Ovary (tissue), 9 donors: Measurements from ENCODE around the gene KRT27. TPM values are rescaled to one million over a fixed set of nuclear protein-coding genes. Genes with fewer than 3 reads are reported as not detected.
A peak's percentile ranks its signal among the peaks of the same experiment; 100 is the strongest.

Experiments used
- DNase-seq, 5 donors: peaks; one replicate each; pipeline ENCODE4 v3.0.0-alpha.2; 2019 to 2020
- H3K27ac ChIP-seq, 2 donors: fragments of 200-600 bp; one replicate each; pipeline versions ENCODE4 v1.5.1 to v1.8.0; 2019 to 2022
- H3K27me3 ChIP-seq: fragments of 200-600 bp; one replicate; pipeline ENCODE4 v1.8.0; 2022
- H3K36me3 ChIP-seq: fragments of 200-600 bp; sonication (generic); one replicate; pipeline ENCODE4 v1.5.1; 2019
- H3K4me1 ChIP-seq: one replicate; pipeline ENCODE4 v1.8.1; 2013; ENCODE audit warnings: mild to moderate bottlenecking, moderate library complexity; ENCODE audit not compliant: insufficient read depth
- H3K4me3 ChIP-seq: fragments of 200-600 bp; sonication (generic); one replicate; pipeline ENCODE4 v1.5.1; 2017
- H3K9me3 ChIP-seq, 2 donors: fragments of 200-600 bp in 1 of 2; sonication (generic) in 1 of 2; one replicate each; pipeline versions ENCODE4 v1.5.1 to v1.8.1; 2013 to 2019; ENCODE audit warnings: mild to moderate bottlenecking in 1 of 2, moderate library complexity in 1 of 2
- CTCF ChIP-seq, 3 donors: fragments of 450-650 bp in 2 of 3; fragments of 200-600 bp in 1 of 3; IDR thresholded peaks; one replicate each; pipeline versions ENCODE4 v1.5.1 to v1.8.0; 2016 to 2022; ENCODE audit warnings: antibody characterized with exemption in 3 of 3, mild to moderate bottlenecking in 1 of 3
- EP300 ChIP-seq: sonication (generic); formaldehyde crosslinking; IDR thresholded peaks from one replicate; pipeline ENCODE4 v1.6.1; 2017; ENCODE audit warnings: antibody characterized with exemption
- POLR2A ChIP-seq: fragments of 450-650 bp; IDR thresholded peaks from one replicate; pipeline ENCODE4 v1.6.1; 2017; ENCODE audit warnings: antibody characterized with exemption, mild to moderate bottlenecking, moderate library complexity
- WGBS, 3 donors: extraction: QIAGEN DNeasy Blood & Tissue Kit in 1 of 3; methylation state at CpG; one replicate each; pipeline versions ENCODE4 v1.1.5 to v1.1.7; 2013 to 2017; 5-methylcytosine and 5-hydroxymethylcytosine counted together
- intact Hi-C, 4 donors: fragments of 100-400 bp; cut with DNase I; formaldehyde crosslinking; loops; one replicate each; pipeline versions ENCODE4 v1.11.0 to v1.15.1; 2022 to 2023
- polyA plus RNA-seq, 2 donors: library from polyadenylated mRNA; stranded (reverse); fragments of 200-250 nt in 1 of 2; fragments of 350-450 nt in 1 of 2; fragmentation: Illumina TruSeq in 1 of 2; extraction: RNeasy Lipid Tissue Mini Kit (QIAGEN cat#74804) in 1 of 2; gene quantifications; one replicate each; pipeline ENCODE4 v1.2.3, GENCODE V29; 2013 to 2014
- total RNA-seq, 7 donors: library from RNA; depleted of rRNA in 2 of 7; stranded (reverse); fragments of >200 nt in 2 of 7; fragmentation: NEBNext Ultra II Directional in 3 of 7; extraction: Animal tissue kit (Norgen Biotek cat#: 25700) in 3 of 7; gene quantifications; one replicate each; pipeline versions ENCODE4 v1.1.0 to v1.2.4, GENCODE V29; 2016 to 2023
- donor health status: DM: no; HTN: no; CAD: no; lungs with moderate emphysema.
- donor health status: DM: no; HTN: no; CAD: no.
- donor health status: Bipolar disorder and iron deficiency.
- donor health status: DM: yes; HTN: yes; CAD: no.
- donor health status: DM: no; HTN: no; CAD: no.
- donor health status: DM: yes; HTN: yes; CAD: no.

Gene KRT27
- total and polyA plus RNA-seq, 9 donors, result not detected

DNA sequence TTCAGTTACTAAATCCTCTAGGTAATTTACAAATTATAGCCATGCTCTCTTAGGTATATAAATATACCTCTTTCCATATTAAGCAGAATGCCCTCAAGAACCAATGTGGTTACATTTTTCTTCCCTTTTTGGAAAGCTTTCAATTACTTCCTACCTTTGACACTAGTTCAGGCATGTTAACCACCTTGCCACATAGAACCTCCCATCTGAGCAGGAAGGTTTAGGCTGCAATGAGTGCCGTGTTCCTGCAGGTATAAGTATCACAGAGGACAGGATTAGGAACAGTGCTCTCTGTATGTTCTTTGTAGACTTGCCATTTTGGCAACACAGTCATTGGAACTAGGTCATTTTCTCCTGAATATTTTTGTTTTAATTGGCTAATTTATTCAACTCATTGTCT, 47.3 kb downstream of the KRT27 start:
- H3K4me1 ChIP-seq, result no peaks in the 10 kb centered on the region
- no peaks in the 10 kb centered on the region for H3K9me3 ChIP-seq
- no peaks in the 10 kb centered on the region for H3K36me3 ChIP-seq
- TF ChIP-seq CTCF (IDR thresholded peaks at IDR 0.05) (no peak), POLR2A (no peak), EP300 (no peak)
- WGBS, 3 donors, result 87 to 92% (median 90%) methylated on average over 1 of the region's 1 CpG
- H3K4me3 ChIP-seq, result no peak overlapping the region
- DNase-seq, result no peak
- H3K27me3 ChIP-seq, result no peaks in the 10 kb centered on the region
- H3K27ac ChIP-seq, result no peak overlapping the region
- intact Hi-C loops, result no loop called here

GRCh38 chr17:40734018-40734417, 48.3 kb downstream of the KRT27 start:
- no peak overlapping the region for H3K27ac ChIP-seq
- intact Hi-C loops, result no loop called here
- no peak for DNase-seq
- WGBS, 3 donors, result 82 to 87% (median 84%) methylated on average over 6 of the region's 6 CpGs
- H3K4me1 ChIP-seq, result no peaks in the 10 kb centered on the region
- no peaks in the 10 kb centered on the region for H3K36me3 ChIP-seq
- no peaks in the 10 kb centered on the region for H3K9me3 ChIP-seq
- H3K27me3 ChIP-seq, result no peaks in the 10 kb centered on the region
- no peak for TF ChIP-seq POLR2A
- no peak for TF ChIP-seq CTCF (IDR thresholded peaks at IDR 0.05)
- TF ChIP-seq EP300, result no peak
- H3K4me3 ChIP-seq, result no peak overlapping the region

DNA sequence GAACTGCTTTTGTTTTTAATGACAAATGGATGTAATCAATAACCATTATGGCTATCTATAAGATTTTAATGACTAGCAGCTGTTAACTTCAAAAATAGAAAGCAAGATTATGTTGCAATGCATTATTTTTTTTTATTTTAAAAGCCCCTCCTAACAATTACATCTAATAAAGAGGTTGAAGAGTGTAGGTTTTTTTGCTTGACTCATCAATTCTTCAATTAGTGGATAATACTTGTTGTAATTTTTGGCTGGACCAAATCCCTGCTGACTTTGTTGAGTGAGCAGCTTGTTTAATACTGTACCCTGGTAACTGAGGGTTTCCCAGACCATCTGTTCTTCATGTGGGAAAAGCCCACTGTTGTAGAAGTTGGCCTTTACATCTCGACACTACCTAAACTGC, 51.4 kb downstream of the KRT27 start:
- Histone ChIP-seq H3K4me3 (no peak overlapping the region), H3K27ac (no peak overlapping the region), H3K4me1 (no peaks in the 10 kb centered on the region), H3K27me3 (no peaks in the 10 kb centered on the region), H3K9me3 (no peaks in the 10 kb centered on the region), H3K36me3 (no peaks in the 10 kb centered on the region)
- intact Hi-C loops, result no loop called here
- 77 to 84% (median 77%) methylated on average over 1 of the region's 1 CpG for WGBS, 3 donors
- DNase-seq, result no peak
- no peak for TF ChIP-seq EP300

GRCh38 chr17:40727447-40728231, 54.7 kb downstream of the KRT27 start:
- Histone ChIP-seq H3K4me3 (no peak overlapping the region), H3K9me3 (no peaks in the 10 kb centered on the region), H3K27ac (no peak overlapping the region), H3K36me3 (no peaks in the 10 kb centered on the region), H3K4me1 (no peaks in the 10 kb centered on the region), H3K27me3 (no peaks in the 10 kb centered on the region)
- intact Hi-C loops, result no loop called here
- DNase-seq, result peak in 1 of 5 donors; percentile 23
- no peak for TF ChIP-seq EP300
- 12 to 31% (median 13%) methylated on average over 8 of the region's 8 CpGs for WGBS, 3 donors

- no peak for DNase-seq
- Histone ChIP-seq H3K27me3 (no peaks in the 10 kb centered on the region), H3K4me3 (no peak overlapping the region), H3K36me3 (no peaks in the 10 kb centered on the region), H3K27ac (no peak overlapping the region), H3K9me3 (no peaks in the 10 kb centered on the region), H3K4me1 (no peaks in the 10 kb centered on the region)
- intact Hi-C loops, result no loop called here
- no peak for TF ChIP-seq EP300
- TF ChIP-seq CTCF (IDR thresholded peaks at IDR 0.05), result no peak
- no peak for TF ChIP-seq POLR2A
- 75 to 84% (median 75%) methylated on average over 2 of the region's 2 CpGs for WGBS, 3 donors
These were observed 55.4 kb downstream of the KRT27 start for GRCh38 chr17:40726919-40727318.

Other genes starting within 250 kb of the KRT27 start
- gene CCR7, start 217.1 kb downstream of the KRT27 start, total RNA-seq, result 1 to 10 TPM in 2 of 7 donors, under 1 TPM in 3, not detected in 2; 0.23 to 2.5 (median 0.37) TPM
- under 1 TPM; 0.18 to 0.60 TPM for gene CCR7, start 217.1 kb downstream of the KRT27 start, polyA plus RNA-seq
- 100 to 1,000 TPM in 5 of 7 donors, 10 to 100 TPM in 2; 80.2 to 129 (median 112) TPM for gene SMARCE1, start 134.7 kb downstream of the KRT27 start, total RNA-seq
- gene SMARCE1, start 134.7 kb downstream of the KRT27 start, polyA plus RNA-seq, result 100 to 1,000 TPM; 109 to 158 TPM
- gene KRT222, start 117.4 kb downstream of the KRT27 start, total RNA-seq, result under 1 TPM in 4 of 7 donors, not detected in 3; 0.20 to 0.57 (median 0.39) TPM
- gene KRT222, start 117.4 kb downstream of the KRT27 start, polyA plus RNA-seq, result 1 to 10 TPM in 1 of 2 donors, under 1 TPM in 1; 0.10 to 1.6 TPM
- gene KRT24, start 78.8 kb downstream of the KRT27 start, total RNA-seq, result not detected
- not detected for gene KRT24, start 78.8 kb downstream of the KRT27 start, polyA plus RNA-seq
- gene KRT25, start 27.2 kb downstream of the KRT27 start, total RNA-seq, result not detected
- gene KRT25, start 27.2 kb downstream of the KRT27 start, polyA plus RNA-seq, result not detected
- gene KRT26, start 10.3 kb downstream of the KRT27 start, total RNA-seq, result not detected
- not detected for gene KRT26, start 10.3 kb downstream of the KRT27 start, polyA plus RNA-seq
- not detected for gene KRT28, start 17.4 kb upstream of the KRT27 start, total RNA-seq
- not detected for gene KRT28, start 17.4 kb upstream of the KRT27 start, polyA plus RNA-seq
- gene KRT10, start 40.1 kb upstream of the KRT27 start, total RNA-seq, result 10 to 100 TPM; 10.4 to 57.3 (median 39.4) TPM
- 10 to 100 TPM; 16.2 to 35.2 TPM for gene KRT10, start 40.1 kb upstream of the KRT27 start, polyA plus RNA-seq
- gene KRT12, start 84.7 kb upstream of the KRT27 start, total RNA-seq, result not detected
- not detected for gene KRT12, start 84.7 kb upstream of the KRT27 start, polyA plus RNA-seq
- 1 to 10 TPM in 1 of 7 donors, under 1 TPM in 2, not detected in 4; 0.27 to 4.2 (median 0.77) TPM for gene KRT20, start 102.7 kb upstream of the KRT27 start, total RNA-seq
- gene KRT20, start 102.7 kb upstream of the KRT27 start, polyA plus RNA-seq, result under 1 TPM in 1 of 2 donors, not detected in 1; 0.05 TPM
- gene KRT23, start 155.1 kb upstream of the KRT27 start, total RNA-seq, result 1 to 10 TPM in 3 of 7 donors, under 1 TPM in 2, not detected in 2; 0.22 to 5.0 (median 1.3) TPM
- gene KRT23, start 155.1 kb upstream of the KRT27 start, polyA plus RNA-seq, result under 1 TPM; 0.05 to 0.53 TPM
- under 1 TPM in 1 of 7 donors, not detected in 6; 0.69 TPM for gene KRT39, start 184.4 kb upstream of the KRT27 start, total RNA-seq
- not detected for gene KRT39, start 184.4 kb upstream of the KRT27 start, polyA plus RNA-seq
- not detected for gene KRT40, start 201.8 kb upstream of the KRT27 start, total RNA-seq
- gene KRT40, start 201.8 kb upstream of the KRT27 start, polyA plus RNA-seq, result not detected
- gene KRTAP3-3, start 211.6 kb upstream of the KRT27 start, total RNA-seq, result not detected
- not detected for gene KRTAP3-3, start 211.6 kb upstream of the KRT27 start, polyA plus RNA-seq
- not detected for gene KRTAP3-2, start 217.4 kb upstream of the KRT27 start, total RNA-seq
- not detected for gene KRTAP3-2, start 217.4 kb upstream of the KRT27 start, polyA plus RNA-seq
- gene KRTAP3-1, start 226.6 kb upstream of the KRT27 start, total RNA-seq, result not detected
- not detected for gene KRTAP3-1, start 226.6 kb upstream of the KRT27 start, polyA plus RNA-seq
- gene KRTAP1-5, start 244.7 kb upstream of the KRT27 start, total RNA-seq, result not detected
- gene KRTAP1-5, start 244.7 kb upstream of the KRT27 start, polyA plus RNA-seq, result under 1 TPM in 1 of 2 donors, not detected in 1; 0.06 TPM
- gene KRTAP1-4, start 247.6 kb upstream of the KRT27 start, total RNA-seq, result not detected
- not detected for gene KRTAP1-4, start 247.6 kb upstream of the KRT27 start, polyA plus RNA-seq